HFF-Myc (cell line): Measurements from ENCODE around the gene KRT79.

Experiments
- DNase-seq: peaks from one replicate; pipeline ENCODE4 v3.0.0-alpha.2; 2011; ENCODE audit warnings: low read depth; ENCODE audit errors: extremely low read depth
- H3K4me3 ChIP-seq: replicated peaks from 2 replicates; pipeline ENCODE4 v1.5.1; 2011; ENCODE audit warnings: low read depth, mild to moderate bottlenecking, control low read depth, low read length
- CTCF ChIP-seq: IDR thresholded peaks from 2 replicates; pipeline ENCODE4 v1.5.1; 2012; ENCODE audit warnings: mild to moderate bottlenecking, low read depth, low read length, control low read depth; ENCODE audit errors: missing control alignments

The KRT79 gene

DNA sequence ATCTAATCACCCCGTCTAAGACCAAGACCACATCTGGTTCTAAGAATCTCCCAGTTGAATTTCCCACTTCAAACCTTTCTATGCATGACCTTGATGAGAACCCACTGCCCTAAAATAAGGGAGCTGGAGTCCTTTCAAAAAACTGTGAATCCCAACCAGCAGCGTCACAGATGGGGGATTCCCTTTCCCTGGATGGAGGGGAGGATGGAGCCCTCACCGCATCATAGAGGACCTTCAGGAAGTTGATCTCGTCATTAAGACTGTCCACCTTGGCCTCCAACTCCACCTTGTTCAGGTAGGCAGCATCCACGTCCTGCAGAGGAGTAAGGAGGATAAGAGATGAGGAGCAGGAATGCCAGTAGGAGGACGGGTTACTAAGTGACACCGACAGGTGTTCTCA is 24.9 kb downstream of the KRT79 start:
- no peak overlapping the region for H3K4me3 ChIP-seq
- DNase-seq, result no peak
- no peak for TF ChIP-seq CTCF

DNA sequence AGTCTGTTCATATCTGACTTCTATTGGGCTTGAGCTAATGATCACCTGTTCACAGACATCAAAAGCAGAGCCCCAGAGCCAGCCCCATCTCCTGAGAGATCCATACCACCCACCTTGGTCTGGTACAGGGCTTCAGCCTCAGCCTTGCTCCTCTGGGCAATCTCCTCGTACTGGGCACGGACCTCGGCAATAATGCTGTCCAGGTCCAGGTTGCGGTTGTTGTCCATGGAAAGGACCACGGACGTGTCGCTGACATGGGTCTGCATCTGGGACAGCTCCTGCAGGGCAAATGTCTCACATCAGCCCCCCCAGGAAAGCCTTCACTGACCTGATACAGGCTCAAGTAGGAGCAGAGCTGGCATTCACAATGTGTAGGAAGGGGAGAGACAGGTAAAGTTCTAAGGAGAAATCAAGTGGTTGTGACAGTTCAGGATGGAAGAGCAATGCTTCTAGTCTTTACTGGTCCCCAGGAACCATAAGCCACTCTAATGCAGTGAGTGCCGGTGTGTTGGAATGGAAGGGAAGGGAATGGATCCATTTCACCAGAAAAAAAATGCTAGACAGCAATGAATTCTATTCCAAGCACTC is 25.4 kb downstream of the KRT79 start:
- TF ChIP-seq CTCF, result no peak
- DNase-seq, result no peak

DNA sequence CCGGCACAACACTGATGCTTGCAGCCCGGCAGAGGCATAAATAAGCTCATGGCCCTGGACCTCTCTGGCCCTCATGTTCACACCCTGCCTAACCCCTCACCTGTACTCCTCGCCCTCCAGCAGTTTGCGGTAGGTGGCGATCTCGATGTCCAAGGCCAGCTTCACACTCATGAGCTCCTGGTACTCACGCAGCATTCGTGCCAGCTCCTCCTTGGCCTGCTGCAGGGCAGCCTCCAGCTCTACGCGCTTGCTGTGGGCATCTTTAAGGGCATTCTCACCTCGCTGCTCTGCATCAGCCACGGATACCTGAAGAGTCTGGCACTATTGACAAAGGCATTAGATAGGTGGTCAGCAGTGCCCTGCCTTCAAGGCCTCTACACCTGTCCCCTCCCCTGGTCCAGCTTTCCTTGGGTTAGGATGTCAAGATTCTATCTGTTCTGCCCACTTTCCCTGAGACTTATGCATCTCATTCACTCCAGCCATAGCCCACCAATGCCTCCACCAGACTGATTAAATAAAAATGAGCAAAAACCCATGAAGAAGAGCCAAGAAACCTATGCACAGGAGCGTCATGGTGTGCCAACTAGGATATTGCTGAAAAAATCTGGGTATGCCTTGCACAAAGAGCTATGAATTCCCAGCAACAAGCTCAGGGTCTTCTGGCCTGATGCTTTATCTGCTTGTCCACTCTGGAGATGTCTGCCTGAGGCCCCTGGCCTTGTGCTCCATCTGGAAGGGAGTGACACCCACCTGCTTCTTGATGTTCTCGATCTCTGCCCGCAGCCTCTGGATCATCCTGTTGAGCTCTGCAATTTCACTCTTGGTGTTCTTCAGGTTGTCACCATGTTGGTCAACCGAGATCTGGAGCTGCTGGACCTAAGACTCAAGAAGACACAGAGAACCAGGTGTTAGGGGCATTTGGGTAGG is 26.3 kb downstream of the KRT79 start:
- H3K4me3 ChIP-seq, result no peak overlapping the region
- no peak for TF ChIP-seq CTCF
- no peak for DNase-seq

More for the DNA sequence above, 25.4 kb downstream of the KRT79 start:
- no peak overlapping the region for H3K4me3 ChIP-seq

DNA sequence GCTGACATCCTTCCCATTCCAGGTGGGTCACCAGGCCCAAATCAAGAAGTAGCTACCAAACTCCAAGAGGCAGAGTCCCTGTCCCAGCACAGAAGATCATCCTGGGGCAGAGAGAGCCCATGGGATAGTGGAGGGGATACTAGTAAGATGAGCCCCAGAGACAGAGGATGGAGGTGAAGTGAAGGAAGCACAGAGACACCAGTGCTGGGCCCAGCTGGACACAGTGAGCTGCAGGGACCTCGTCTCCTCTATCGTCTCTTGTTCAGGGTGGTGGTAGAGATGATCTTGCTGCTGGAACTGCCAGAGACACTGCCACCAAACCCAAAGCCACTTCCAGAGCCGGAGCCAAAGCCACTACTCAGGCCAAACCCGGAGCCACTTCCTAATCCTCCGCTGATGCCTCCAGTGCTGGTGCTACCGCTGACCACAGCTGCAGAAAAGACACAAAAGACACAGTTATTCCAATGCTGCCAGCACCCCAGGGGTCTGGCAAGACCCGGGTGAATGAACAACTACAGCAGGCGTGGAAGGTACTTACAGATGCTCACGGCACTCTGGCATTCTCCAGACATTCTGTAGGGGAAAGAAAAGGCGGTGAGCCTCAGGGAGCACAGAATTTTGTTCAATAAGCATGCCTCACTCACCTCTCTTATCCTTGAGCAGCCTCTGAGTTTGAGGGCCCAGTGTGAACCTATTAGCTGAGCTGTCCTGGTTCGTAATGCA is 27.1 kb downstream of the KRT79 start:
- no peak for TF ChIP-seq CTCF
- DNase-seq, result no peak
- no peak overlapping the region for H3K4me3 ChIP-seq

DNA sequence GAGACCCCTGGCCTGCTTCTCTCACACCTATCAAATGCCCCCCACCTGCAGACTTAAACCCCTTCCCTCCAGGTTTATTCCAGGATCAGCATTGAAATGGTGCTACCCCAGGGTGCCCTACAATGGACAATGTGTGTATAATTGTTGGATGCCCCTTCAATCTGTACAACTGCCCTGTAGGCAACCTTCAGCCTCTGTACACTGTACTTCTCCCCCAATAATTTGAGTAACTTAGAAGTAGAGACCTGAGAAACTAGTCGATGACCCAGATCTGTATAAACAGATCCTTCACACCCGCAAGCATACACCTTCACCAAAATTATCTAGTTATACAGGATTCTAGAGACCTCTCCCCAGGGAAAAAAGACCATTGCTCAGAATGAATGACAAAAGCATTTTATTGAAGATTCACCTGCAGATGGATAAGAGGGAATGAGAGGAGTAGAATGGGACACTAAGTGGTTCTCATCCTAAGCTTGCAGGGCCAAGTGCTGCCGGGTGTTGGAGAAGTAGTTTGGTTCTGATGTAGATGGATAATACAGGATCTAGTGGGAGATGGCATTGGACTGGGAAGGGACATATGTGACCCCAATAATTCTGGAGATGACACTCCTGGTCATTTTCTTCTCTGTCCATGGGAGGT is 27.8 kb downstream of the KRT79 start:
- no peak overlapping the region for H3K4me3 ChIP-seq
- no peak for DNase-seq
- TF ChIP-seq CTCF, result no peak

- no peak for DNase-seq
- TF ChIP-seq CTCF, result no peak
These were observed 28.4 kb downstream of the KRT79 start for GRCh38 chr12:52805739-52806138.

More at GRCh38 chr12:52805739-52806138, 28.4 kb downstream of the KRT79 start:
- H3K4me3 ChIP-seq, result no peak overlapping the region
